GM12878 (cell line): ENCODE data around the gene SCP2D1.

Experiments used
- CREM ChIP-seq: IDR thresholded peaks from 2 replicates; pipeline ENCODE4 v1.6.1; 2014; ENCODE audit warnings: antibody characterized with exemption, low read depth
- EGR1 ChIP-seq, 2 experiments: IDR thresholded peaks; 1 replicate in 1 of 2; 2 replicates in 1 of 2; pipeline ENCODE4 v1.6.1; 2011 to 2012; ENCODE audit warnings: low read depth in 2 of 2, low read length in 2 of 2, borderline replicate concordance in 1 of 2, mild to moderate bottlenecking in 1 of 2, moderate library complexity in 1 of 2
- HCFC1 ChIP-seq: fragments of 150-350 bp; IDR thresholded peaks from 2 replicates; pipeline ENCODE4 v1.6.1; 2014; ENCODE audit warnings: low read length
- JUNB ChIP-seq: IDR thresholded peaks from 2 replicates; pipeline ENCODE4 v1.6.1; 2016; ENCODE audit warnings: antibody characterized with exemption, mild to moderate bottlenecking
- MTA2 ChIP-seq: fragments of 450-650 bp; IDR thresholded peaks from 2 replicates; pipeline ENCODE4 v1.6.1; 2016; ENCODE audit warnings: low read depth, mild to moderate bottlenecking, moderate library complexity
- NBN ChIP-seq: fragments of 450-650 bp; IDR thresholded peaks from 2 replicates; pipeline ENCODE4 v1.6.1; 2016
- POLR2AphosphoS5 ChIP-seq: IDR thresholded peaks from 2 replicates; pipeline ENCODE4 v1.6.1; 2011; ENCODE audit warnings: mild to moderate bottlenecking, low read length, inconsistent platforms
- TF ChIP-seq, protein P1 (sequence below): fragments of 450-650 bp; IDR thresholded peaks from 2 replicates; pipeline ENCODE4 v1.6.1; 2016; ENCODE audit warnings: mild to moderate bottlenecking, moderate library complexity, borderline replicate concordance
- TF ChIP-seq, protein P2 (sequence below): IDR thresholded peaks from 2 replicates; pipeline ENCODE4 v1.6.1; 2011; ENCODE audit warnings: low read depth, mild to moderate bottlenecking, low read length, moderate library complexity, borderline replicate concordance; ENCODE audit errors: extremely low read depth
- TF ChIP-seq, protein P3 (sequence below), 3 experiments: IDR thresholded peaks in 2 of 3; conservative IDR thresholded peaks in 1 of 3; 2 replicates each; pipeline ENCODE4 v1.5.1; 2011; ENCODE audit warnings: low read depth in 3 of 3, low read length in 3 of 3, mild to moderate bottlenecking in 3 of 3, control low read depth in 2 of 3, moderate library complexity in 2 of 3, inconsistent platforms in 1 of 3, mixed read lengths in 1 of 3; ENCODE audit not compliant: control insufficient read depth in 2 of 3, insufficient read depth in 1 of 3; ENCODE audit errors: extremely low read depth in 1 of 3
- TF ChIP-seq, protein P4 (sequence below): IDR thresholded peaks from 2 replicates; pipeline ENCODE4 v1.6.1; 2012; ENCODE audit warnings: mild to moderate bottlenecking, low read depth, low read length

DNA sequence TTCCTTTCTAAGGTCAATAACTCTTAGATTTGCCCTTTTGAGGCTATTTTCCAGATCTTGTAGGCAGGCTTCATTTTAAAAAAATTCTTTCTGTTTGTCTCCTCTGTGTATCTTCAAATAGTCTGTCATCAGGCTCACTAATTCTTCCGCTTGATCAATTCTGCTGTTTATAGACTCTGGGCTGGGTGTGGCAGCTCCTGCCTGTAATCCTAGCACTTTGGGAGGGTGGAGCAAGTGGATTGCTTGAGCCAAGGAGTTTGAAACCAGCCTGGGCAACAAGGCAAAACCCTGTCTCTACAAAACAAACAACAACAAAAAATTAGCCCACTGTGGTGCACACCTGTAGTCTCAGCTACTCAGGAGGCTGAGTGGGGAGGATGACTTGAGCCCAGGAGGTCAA lies 40.0 kb upstream of the SCP2D1 start:
- TF ChIP-seq MTA2 (no peak), JUNB (no peak), POLR2AphosphoS5 (no peak), NBN (no peak), HCFC1 (no peak), CREM (no peak), EGR1 (IDR thresholded peaks at IDR 0.05; ENCODE audit: borderline replicate concordance in 1 of 2, low read depth in 2 of 2, low read length in 2 of 2) (no peak)
- TF ChIP-seq, protein P1, sequence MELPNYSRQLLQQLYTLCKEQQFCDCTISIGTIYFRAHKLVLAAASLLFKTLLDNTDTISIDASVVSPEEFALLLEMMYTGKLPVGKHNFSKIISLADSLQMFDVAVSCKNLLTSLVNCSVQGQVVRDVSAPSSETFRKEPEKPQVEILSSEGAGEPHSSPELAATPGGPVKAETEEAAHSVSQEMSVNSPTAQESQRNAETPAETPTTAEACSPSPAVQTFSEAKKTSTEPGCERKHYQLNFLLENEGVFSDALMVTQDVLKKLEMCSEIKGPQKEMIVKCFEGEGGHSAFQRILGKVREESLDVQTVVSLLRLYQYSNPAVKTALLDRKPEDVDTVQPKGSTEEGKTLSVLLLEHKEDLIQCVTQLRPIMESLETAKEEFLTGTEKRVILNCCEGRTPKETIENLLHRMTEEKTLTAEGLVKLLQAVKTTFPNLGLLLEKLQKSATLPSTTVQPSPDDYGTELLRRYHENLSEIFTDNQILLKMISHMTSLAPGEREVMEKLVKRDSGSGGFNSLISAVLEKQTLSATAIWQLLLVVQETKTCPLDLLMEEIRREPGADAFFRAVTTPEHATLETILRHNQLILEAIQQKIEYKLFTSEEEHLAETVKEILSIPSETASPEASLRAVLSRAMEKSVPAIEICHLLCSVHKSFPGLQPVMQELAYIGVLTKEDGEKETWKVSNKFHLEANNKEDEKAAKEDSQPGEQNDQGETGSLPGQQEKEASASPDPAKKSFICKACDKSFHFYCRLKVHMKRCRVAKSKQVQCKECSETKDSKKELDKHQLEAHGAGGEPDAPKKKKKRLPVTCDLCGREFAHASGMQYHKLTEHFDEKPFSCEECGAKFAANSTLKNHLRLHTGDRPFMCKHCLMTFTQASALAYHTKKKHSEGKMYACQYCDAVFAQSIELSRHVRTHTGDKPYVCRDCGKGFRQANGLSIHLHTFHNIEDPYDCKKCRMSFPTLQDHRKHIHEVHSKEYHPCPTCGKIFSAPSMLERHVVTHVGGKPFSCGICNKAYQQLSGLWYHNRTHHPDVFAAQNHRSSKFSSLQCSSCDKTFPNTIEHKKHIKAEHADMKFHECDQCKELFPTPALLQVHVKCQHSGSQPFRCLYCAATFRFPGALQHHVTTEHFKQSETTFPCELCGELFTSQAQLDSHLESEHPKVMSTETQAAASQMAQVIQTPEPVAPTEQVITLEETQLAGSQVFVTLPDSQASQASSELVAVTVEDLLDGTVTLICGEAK = no peak
- TF ChIP-seq, protein P2, sequence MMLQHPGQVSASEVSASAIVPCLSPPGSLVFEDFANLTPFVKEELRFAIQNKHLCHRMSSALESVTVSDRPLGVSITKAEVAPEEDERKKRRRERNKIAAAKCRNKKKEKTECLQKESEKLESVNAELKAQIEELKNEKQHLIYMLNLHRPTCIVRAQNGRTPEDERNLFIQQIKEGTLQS = no peak
- TF ChIP-seq, protein P3, sequence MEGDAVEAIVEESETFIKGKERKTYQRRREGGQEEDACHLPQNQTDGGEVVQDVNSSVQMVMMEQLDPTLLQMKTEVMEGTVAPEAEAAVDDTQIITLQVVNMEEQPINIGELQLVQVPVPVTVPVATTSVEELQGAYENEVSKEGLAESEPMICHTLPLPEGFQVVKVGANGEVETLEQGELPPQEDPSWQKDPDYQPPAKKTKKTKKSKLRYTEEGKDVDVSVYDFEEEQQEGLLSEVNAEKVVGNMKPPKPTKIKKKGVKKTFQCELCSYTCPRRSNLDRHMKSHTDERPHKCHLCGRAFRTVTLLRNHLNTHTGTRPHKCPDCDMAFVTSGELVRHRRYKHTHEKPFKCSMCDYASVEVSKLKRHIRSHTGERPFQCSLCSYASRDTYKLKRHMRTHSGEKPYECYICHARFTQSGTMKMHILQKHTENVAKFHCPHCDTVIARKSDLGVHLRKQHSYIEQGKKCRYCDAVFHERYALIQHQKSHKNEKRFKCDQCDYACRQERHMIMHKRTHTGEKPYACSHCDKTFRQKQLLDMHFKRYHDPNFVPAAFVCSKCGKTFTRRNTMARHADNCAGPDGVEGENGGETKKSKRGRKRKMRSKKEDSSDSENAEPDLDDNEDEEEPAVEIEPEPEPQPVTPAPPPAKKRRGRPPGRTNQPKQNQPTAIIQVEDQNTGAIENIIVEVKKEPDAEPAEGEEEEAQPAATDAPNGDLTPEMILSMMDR (IDR thresholded peaks at IDR 0.05 in 2 of 3, conservative IDR thresholded peaks at IDR 0.05 in 1 of 3; ENCODE audit: control insufficient read depth in 2 of 3, extremely low read depth in 1 of 3, insufficient read depth in 1 of 3, low read depth in 3 of 3, low read length in 3 of 3) = no peak
- TF ChIP-seq, protein P4, sequence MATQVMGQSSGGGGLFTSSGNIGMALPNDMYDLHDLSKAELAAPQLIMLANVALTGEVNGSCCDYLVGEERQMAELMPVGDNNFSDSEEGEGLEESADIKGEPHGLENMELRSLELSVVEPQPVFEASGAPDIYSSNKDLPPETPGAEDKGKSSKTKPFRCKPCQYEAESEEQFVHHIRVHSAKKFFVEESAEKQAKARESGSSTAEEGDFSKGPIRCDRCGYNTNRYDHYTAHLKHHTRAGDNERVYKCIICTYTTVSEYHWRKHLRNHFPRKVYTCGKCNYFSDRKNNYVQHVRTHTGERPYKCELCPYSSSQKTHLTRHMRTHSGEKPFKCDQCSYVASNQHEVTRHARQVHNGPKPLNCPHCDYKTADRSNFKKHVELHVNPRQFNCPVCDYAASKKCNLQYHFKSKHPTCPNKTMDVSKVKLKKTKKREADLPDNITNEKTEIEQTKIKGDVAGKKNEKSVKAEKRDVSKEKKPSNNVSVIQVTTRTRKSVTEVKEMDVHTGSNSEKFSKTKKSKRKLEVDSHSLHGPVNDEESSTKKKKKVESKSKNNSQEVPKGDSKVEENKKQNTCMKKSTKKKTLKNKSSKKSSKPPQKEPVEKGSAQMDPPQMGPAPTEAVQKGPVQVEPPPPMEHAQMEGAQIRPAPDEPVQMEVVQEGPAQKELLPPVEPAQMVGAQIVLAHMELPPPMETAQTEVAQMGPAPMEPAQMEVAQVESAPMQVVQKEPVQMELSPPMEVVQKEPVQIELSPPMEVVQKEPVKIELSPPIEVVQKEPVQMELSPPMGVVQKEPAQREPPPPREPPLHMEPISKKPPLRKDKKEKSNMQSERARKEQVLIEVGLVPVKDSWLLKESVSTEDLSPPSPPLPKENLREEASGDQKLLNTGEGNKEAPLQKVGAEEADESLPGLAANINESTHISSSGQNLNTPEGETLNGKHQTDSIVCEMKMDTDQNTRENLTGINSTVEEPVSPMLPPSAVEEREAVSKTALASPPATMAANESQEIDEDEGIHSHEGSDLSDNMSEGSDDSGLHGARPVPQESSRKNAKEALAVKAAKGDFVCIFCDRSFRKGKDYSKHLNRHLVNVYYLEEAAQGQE = no peak
